Esophagus muscularis mucosa (tissue), 3 donors: ENCODE measurements around the gene PFN2.

ENCODE experiments used
- CTCF ChIP-seq, 3 experiments: fragments of 200-600 bp in 2 of 3; fragments of 450-650 bp in 1 of 3; sonication (generic) in 2 of 3; IDR thresholded peaks; one replicate each; pipeline ENCODE4 v1.5.1; 2017 to 2019; ENCODE audit warnings: antibody characterized with exemption in 3 of 3, mild to moderate bottlenecking in 2 of 3, moderate library complexity in 1 of 3
- POLR2A ChIP-seq: fragments of 450-650 bp; IDR thresholded peaks from one replicate; pipeline ENCODE4 v1.6.1; 2017; ENCODE audit warnings: antibody characterized with exemption, moderate library complexity, mild to moderate bottlenecking, low read depth
- POLR2AphosphoS5 ChIP-seq, 2 donors: sonication (generic); formaldehyde crosslinking; IDR thresholded peaks; one replicate each; pipeline ENCODE4 v1.6.1; 2017; ENCODE audit warnings: antibody characterized with exemption in 2 of 2

- TF ChIP-seq CTCF (IDR thresholded peaks at IDR 0.05): peak; percentile 50 to 70 (median 57)
- TF ChIP-seq POLR2AphosphoS5 (IDR thresholded peaks at IDR 0.05): peak in 1 of 2 donors; percentile 11
- no peak for TF ChIP-seq POLR2A
These were observed 33.9 kb downstream of the PFN2 start for GRCh38 chr3:149936812-149937230.
